HUDEP-2 (cell line): ENCODE results near the gene HERC3.

Source experiments
- DNase-seq, 76 experiments: peaks; one replicate each; lab custom pipeline; 2025; ENCODE audit not compliant: unreplicated experiment in 76 of 76; lab: John Stamatoyannopoulos, UW

The HERC3 gene

DNA sequence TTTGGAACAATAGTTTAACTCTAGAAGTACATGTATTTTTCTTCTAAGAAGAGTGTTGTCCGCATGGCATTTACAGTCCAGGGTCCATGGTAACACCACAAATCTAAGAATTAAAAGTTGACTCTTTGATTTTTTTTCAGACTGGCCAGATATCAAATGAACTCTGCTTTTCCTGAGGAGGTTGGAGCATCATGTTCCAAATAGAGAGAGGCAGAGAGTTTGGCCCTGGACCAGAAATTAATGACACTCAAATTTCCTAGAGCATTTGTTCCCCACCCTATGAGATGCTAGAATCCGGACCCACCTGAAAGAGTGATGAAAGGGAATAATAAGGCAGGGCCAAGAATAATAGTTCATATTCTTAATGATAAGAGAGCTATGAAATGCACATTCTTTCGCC lies 152.3 kb downstream of the HERC3 start:
- no peak for DNase-seq

DNA sequence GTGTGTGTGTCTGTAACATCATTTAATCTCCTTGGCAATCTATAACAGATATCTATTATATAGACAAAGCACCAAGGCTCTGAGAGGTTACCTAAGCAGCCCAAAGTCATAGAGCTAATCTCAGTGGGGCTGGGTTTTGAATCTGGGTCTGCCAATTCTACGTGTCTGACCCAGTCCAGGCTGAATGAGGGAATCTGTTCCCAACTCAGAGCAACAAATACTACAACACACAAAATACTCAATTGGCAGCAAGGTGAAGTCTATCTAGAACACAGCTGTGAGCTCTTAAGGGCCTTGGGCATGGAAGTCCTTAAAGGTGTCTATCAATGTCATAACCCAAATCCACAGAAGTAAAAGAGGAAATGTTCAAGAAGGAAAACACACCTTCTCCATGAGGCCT lies 152.9 kb downstream of the HERC3 start:
- DNase-seq, result no peak

DNA sequence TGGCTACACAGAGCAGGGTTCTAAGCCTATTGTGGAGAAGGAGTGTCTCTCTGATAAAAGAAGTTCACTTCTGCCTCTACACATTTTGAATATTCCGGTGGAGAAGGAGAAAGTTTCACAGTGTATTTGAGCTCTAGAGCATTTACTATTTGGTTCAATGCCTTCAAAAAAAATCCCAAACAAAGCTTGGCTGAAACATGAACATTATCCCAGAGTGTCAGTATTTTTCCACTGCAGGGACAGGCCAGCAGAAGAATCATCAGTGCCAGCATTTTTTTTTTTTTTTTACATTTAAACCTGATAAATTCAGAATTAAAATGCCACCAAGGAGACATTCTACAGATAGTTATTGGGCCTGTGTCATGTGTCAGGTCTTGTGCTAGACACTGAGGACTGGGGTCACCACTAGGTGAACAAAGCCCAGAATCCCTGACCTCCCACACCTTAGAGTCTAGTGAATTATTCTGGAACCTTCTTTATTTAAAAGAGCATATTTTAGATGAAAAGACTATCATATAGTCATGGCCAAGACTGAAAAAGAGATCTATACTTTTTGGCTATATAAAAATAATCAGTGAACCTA lies 153.4 kb downstream of the HERC3 start:
- DNase-seq, result no peak

DNA sequence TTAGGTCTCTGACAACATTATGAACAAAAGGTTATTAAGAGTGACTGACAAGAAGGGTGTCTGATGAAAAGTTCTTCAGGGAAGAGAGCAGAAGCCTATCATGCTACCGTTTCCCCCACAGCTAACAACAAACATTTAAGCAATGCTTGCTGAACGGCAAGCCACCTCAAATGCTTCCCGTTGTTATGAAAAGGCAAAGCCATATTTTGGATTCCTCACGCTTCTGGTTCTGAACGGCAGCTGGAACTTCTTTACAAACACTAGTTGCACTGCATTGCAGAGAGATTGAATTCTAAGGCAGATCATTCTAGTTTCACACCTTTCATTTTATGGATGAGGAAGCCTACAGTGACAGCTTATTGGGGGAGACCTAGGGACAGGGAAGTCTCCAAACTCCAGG lies 153.9 kb downstream of the HERC3 start:
- DNase-seq, result no peak

DNA sequence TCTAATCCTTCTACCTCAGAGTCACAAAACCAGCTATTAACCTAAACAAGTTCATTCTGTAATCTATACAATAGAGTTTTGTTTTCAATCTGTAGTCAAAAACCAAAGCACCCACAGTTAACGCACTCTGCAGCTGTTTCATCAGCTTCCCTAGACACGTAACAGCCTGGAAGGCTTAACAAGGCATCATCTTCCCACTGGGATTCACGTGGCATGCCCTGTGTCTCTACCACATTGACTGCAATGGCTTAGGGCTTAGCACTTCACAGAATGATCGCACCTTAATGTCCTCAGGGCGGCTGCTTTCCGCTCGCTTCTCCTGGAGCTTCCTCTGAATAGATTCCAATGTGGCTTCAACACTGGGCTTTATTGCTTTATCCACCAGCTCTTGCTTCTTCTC lies 155.1 kb downstream of the HERC3 start:
- no peak for DNase-seq

DNA sequence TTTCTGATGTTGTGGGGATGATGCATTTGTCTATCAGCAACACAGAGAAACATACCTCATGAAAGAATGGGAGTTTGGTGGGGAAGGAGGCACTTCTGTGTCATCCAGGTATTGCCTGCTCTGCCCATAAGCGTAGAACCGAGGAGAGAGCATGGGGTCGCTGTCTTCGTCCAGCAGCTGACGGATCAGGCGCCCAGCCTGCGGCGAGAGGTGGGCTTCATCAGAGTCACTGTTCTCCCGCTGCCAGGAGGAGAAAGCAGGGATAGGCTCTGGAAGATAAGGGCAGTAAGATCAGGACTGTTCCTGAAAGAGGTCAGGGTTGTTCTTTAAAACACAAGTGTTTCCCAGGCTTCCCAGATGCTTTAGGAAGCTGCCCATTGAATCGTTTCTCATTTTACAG lies 158.1 kb downstream of the HERC3 start:
- no peak for DNase-seq

DNA sequence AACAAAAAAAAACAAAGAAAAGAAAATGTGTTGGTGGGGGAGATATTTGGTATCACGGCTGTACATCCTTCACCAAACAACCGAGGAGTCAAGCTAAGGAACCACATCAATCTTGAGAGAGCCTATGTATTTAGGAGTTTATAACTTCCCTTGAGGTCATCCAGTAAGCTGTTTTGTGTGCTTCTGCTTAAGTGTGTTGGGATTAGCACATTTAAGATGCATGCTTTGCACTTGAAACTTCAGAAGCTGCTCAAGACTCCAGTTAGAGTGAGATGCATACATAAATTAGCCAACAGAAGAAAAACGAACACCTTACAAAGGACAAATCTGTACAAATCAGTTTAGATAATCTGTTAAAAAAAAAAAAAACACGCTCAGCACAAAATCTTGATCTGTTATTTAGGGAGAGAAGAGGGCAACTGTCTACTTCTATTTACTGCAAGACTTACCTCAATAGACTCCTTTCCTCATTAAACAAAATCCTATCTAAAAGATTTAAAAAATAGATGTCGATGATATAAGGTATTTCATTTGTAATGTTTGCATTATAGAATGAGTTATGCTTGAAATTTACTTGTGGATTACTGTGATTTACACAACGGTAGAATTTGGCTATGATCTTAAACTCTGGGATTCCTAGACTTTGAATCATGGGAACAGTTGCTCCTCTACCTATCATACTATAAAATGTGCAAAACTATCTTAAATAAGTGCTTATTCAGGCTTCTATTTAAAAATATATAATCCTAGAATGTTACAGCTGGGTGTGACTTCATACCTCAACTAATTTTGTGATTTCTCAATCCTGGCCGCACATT lies 159.2 kb downstream of the HERC3 start:
- DNase-seq, result no peak

DNA sequence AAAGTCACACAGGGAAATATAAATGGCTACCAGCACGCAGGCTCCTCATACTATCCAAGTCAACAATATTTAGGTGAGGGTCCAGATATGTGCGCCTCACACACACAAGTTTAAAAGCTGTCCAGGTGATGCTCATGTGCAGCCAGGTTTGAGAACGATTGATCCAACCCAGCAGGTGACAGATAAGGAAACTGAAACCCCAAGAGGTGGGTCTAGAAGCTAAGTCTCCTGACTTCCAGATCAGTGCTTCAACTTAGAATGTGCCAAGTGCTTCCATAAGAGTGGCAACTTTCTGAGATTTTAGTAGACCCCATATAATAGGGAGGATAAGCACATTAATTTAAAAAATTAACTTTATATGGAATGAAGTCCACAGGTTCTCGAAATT lies 159.8 kb downstream of the HERC3 start:
- no peak for DNase-seq

DNA sequence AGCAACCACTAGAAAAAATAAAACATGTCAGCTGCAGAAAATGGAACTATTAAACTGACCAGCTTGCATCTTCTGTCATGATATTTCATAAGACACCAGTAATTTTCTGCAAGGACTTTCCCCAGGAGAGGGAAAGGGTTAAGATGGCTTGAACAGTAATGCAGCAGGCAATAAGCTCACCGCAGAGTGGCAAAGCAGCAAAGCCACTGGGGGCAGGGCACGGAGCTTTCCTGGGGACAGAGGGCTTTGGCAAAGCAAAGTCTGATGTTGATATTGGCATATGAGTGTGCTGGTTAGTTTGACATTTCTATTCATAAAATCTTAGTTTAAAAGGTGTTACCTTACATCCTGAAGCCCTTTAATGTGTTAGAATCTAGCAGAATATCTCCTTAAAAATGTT lies 160.5 kb downstream of the HERC3 start:
- no peak for DNase-seq

DNA sequence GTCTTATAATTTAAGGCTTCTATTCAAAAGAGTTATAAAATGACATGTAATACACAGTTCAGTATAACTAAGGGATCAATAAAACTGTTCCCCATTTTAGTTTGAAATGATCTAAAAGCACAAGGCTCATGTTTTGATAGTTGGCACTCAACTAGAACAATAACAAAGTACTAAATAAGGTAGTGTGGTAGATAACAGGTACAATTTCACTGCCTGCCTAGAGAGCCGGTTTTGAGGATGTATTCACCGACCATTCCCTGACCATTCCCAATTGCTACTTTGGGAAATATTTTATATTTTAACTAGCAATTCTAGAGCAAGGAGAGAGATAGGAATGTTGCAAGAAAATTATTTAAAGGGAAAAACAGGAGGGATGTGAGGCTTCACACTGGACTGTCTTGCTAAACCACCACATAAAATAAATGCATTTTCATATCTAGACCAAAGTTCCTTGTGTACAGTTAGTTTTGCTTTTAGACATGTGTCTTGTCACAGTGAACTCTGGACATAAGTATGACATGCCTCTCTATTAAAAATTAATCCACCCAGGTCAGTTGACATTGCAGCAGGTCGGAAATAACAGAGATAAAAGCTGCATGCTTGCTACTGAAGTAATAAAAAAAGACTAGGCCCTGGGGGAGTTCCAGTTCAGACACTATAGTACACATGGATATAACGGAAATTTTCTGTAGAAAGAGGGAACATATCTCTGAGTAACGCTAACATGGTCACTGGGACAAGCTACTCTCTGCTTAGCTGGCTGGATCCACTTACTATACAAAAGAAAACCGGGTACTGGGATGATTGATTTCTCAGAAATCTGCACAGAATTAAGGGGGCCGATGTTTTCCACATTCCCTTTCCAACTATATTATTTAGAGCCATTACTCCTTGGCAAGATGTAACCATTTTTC lies 161.6 kb downstream of the HERC3 start:
- DNase-seq, result no peak

DNA sequence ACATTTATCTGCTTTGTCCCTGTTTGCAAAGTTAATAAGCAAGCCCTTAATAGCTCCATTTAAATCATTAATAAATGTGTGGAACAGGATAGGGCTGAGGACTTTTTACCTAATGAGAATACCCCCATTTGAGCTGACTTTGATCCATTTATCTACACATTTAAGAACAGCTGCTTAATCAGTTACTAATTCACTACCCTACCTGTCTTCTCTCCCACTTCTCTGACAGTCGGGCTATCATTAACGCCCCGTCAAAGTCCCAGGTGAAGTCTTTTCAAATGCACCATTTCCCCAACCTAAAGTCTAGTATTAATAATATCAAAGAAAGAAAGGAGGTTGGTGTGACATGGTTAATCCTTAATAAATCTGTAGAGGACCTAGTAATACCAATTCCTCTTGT lies 162.5 kb downstream of the HERC3 start:
- no peak for DNase-seq

DNA sequence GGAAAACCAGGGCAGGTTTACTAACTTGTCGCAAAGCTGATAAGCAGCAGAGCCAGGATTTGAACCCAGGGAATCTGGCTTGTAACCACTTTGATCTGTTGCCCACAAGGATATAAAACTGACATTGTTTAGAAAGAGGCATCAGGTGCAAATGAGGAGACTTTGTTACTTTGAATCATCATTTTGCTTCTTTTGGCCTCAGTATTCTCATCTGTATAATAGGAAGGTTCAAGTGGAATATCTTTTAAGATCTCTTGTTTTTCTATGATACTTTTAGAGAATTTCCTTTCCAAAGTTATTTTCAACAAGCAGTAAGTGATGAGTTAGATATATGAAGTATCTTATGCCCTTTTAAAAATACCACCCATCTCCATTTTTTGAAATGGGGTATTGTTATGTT lies 163.2 kb downstream of the HERC3 start:
- DNase-seq, result no peak

DNA sequence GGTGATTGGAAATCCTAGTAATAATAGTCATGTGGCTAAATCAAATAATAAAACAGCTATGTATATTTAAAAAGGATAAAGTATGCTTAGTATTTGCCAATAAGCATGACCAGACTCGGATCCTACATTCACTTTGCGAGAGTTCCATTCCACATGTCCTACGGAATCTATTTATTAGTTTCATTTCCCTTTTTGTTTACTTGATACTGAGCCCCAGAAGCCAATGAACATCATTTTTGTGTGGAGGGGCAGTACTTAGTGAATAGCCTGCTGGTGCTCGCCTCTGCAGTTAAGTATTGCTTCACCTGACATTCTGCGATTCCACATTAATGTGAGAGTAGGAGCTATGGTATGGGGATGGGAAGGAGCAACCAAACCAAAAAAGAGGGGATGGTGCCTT lies 163.9 kb downstream of the HERC3 start:
- no peak for DNase-seq

DNA sequence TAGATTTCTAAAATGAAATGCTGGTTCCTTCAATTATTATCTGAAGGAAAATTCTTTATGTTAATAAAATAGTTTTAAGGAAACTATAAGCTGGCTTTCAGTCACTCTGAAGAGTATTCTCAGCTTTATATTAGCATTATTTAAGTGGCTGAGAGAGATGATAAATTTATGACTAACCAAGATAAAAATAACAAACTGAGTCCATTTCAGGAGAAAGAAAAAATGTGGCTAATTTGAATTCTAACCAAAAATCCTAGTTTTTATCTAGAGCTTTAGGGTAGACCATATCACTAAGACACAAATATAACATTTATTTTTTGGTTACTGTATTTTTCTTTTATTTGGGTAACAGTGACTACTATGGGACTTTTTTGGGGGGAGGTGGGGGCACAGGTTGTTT lies 164.8 kb downstream of the HERC3 start:
- no peak for DNase-seq

DNA sequence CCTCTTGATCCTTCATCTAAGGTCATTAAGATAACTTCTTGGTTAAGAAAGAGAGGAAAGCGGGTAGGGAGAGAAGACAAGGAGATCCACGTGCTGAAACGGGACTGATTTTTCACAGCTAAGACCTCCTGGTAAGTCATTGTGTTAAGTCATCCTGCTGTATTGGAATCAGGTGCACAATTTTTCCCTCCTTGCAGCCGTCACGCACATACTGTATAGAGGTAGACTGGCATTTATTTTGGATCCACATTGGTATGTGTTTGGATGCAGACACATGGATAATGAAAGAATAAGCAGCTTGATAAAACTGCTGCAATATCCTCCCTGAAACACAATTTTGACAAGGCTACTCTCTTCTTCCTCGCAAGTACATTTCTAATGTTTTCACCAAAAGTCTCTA lies 165.5 kb downstream of the HERC3 start:
- DNase-seq, result no peak
